Transverse colon (tissue), 3 donors: ENCODE measurements around the gene XPA.

ENCODE experiments used
- CTCF ChIP-seq, 5 experiments: fragments of 200-600 bp in 3 of 5; fragments of 450-650 bp in 2 of 5; sonication (generic) in 3 of 5; IDR thresholded peaks; 1 replicate in 2 of 5; 2 replicates in 3 of 5; pipeline ENCODE4 v1.5.1; 2016 to 2017; ENCODE audit warnings: antibody characterized with exemption in 5 of 5, inconsistent platforms in 3 of 5, mild to moderate bottlenecking in 2 of 5, moderate library complexity in 1 of 5
- EP300 ChIP-seq: sonication (generic); formaldehyde crosslinking; IDR thresholded peaks from one replicate; pipeline ENCODE4 v1.6.1; 2017; ENCODE audit warnings: antibody characterized with exemption, low read depth
- POLR2A ChIP-seq: fragments of 450-650 bp; IDR thresholded peaks from one replicate; pipeline ENCODE4 v1.6.1; 2016; ENCODE audit warnings: antibody characterized with exemption, mild to moderate bottlenecking, moderate library complexity

GRCh38 chr9:97740848-97741821 lies 44.0 kb upstream of the XPA start:
- TF ChIP-seq POLR2A (no peak), CTCF (IDR thresholded peaks at IDR 0.05) (no peak), EP300 (no peak)
